ENCODE data around the gene VIPR2.

DNA sequence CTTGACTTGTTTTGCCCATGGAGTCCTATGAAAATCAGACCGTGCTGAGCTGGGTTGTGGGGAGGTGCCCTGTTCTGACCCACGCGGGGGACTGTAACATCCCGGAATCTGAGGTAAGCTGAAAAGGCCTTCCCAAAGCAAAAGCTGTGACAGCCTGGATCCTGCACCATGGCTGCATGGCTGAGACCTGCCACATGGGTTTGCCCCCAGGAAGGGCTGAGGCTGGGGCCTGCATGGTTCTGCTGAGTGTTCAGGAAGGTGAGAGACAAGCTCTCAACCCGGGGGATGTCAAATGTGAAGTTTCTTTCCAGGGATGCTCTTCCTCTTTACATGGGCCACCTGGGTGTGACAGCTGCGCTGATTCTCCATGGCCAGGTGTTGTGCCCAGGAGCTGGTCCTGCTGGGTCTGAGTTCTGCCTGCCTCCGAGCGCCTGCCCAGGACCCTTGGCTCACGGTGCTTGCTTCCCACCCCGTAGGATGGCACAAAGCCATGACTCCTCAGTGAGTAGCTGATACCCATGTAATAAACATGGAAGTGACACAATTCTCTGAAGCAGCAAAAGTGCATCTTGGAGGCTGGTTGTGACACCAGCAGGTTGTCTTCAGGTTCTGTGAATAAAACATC is 58.3 kb downstream of the VIPR2 start:
- TF ChIP-seq ZNF274 (IDR thresholded peaks at IDR 0.05; ENCODE audit: low read depth, low read length) (no peak), YY1 (IDR thresholded peaks at IDR 0.05; ENCODE audit: insufficient read depth, insufficient read length) (no peak)

All from NT2/D1 (cell line).